Measurements from ENCODE around the gene SPTBN4.

DNA sequence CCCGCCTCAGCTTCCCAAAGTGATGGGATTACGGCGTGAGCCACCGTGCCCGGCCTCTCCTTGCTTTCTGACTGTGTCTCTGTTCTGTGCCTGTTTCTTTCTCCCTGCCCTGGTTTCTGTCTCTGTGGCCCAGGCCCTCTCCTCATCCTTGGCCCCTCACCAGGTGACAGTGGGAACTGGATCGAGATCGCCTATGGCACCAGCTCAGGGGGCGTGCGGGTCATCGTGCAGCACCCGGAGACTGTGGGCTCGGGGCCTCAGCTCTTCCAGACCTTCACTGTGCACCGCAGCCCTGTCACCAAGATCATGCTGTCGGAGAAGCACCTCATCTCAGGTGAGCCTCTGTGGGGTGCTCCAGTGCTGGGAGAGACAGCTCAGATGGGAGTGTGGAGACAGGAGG, 119.8 kb downstream of the SPTBN4 start:
- TF ChIP-seq, protein P1, sequence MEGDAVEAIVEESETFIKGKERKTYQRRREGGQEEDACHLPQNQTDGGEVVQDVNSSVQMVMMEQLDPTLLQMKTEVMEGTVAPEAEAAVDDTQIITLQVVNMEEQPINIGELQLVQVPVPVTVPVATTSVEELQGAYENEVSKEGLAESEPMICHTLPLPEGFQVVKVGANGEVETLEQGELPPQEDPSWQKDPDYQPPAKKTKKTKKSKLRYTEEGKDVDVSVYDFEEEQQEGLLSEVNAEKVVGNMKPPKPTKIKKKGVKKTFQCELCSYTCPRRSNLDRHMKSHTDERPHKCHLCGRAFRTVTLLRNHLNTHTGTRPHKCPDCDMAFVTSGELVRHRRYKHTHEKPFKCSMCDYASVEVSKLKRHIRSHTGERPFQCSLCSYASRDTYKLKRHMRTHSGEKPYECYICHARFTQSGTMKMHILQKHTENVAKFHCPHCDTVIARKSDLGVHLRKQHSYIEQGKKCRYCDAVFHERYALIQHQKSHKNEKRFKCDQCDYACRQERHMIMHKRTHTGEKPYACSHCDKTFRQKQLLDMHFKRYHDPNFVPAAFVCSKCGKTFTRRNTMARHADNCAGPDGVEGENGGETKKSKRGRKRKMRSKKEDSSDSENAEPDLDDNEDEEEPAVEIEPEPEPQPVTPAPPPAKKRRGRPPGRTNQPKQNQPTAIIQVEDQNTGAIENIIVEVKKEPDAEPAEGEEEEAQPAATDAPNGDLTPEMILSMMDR (conservative IDR thresholded peaks at IDR 0.05; ENCODE audit: low read length), result no peak
- TF ChIP-seq EZH2phosphoT487 (IDR thresholded peaks at IDR 0.05; ENCODE audit: borderline replicate concordance), result no peak

All from Loucy (cell line).